Measurements from ENCODE around the gene AADAC. TPM values are rescaled to one million over a fixed set of nuclear protein-coding genes. Genes with fewer than 3 reads are reported as not detected.

Gene AADAC
- polyA plus RNA-seq, 1 of the 3 experiments (the other 2 are of a cell fraction) = 1.2 TPM

DNA sequence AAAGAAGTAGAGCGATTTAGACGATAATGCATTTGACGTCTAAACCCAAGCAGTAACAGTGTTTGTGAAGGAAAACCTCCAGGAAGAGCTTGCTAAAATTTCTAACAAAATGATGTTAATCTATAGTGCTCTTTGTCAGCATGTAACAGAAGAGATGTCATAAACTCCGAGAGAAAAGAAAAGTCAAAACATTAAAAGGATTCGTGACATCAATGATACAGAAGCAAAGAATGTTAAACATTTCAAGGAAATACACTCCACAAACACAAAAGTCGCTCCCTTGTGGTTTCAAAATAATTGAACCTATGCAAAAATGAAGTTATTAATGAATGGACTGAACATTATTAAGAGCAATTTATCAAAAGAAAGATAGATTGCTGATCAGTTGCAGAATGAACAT lies 27.9 kb downstream of the AADAC start (continued):
- TF ChIP-seq, protein P1, sequence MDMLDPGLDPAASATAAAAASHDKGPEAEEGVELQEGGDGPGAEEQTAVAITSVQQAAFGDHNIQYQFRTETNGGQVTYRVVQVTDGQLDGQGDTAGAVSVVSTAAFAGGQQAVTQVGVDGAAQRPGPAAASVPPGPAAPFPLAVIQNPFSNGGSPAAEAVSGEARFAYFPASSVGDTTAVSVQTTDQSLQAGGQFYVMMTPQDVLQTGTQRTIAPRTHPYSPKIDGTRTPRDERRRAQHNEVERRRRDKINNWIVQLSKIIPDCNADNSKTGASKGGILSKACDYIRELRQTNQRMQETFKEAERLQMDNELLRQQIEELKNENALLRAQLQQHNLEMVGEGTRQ (IDR thresholded peaks at IDR 0.05; ENCODE audit: borderline replicate concordance, low read depth, low read length) = no peak
- TF ChIP-seq FOSL2 (IDR thresholded peaks at IDR 0.05; ENCODE audit: borderline replicate concordance, low read depth) = no peak

DNA sequence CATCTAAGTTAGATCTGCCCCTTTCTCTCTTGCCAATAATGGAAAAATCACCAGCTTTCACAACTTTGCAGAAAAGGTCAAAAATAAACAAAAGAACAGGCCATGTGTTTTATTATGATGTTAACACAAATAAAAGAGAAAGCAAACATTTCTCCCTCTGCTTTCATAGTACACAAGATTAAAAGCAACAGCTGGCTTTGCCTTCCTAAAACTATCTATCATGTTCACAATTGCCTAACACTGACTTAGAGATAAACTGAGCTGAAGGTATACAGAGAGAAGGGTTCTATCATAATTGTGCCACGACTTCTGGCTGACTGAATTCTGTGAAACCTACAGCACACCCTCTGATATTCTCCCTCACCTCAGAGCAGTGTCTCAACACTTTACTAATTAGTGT lies 29.4 kb downstream of the AADAC start:
- ChIA-PET CTCF (interaction anchor here (0.9 kb wide), 1 partner anchor 404 kb away, joined by 5 read pairs; no protein-coding TSS in a partner anchor), POLR2A (no interaction called here)
- no peak overlapping the region for H3K4me3 ChIP-seq (ENCODE audit: low read depth in 2 of 2, low read length in 1 of 2)
- no peaks in the 10 kb centered on the region for H3K27me3 ChIP-seq (ENCODE audit: insufficient read depth)
- H3K9me3 ChIP-seq = no peaks in the 10 kb centered on the region
- peaks cover 21% of the 10 kb centered on the region for H3K79me2 ChIP-seq (ENCODE audit: insufficient read depth)
- H2AFZ ChIP-seq (ENCODE audit: low read depth) = no peak overlapping the region
- WGBS (ENCODE audit: low lambda C conversion rate) = 7% methylated on average over 1 of the region's 1 CpG
- H3K4me1 ChIP-seq (ENCODE audit: control insufficient read depth in 1 of 2, insufficient read depth in 2 of 2, low read depth in 1 of 2, low read length in 1 of 2) = peaks cover 0 to 9% of the 10 kb centered on the region in 2 experiments; a peak in 3 of 4 replicates
- no peaks in the 10 kb centered on the region for H4K20me1 ChIP-seq (ENCODE audit: insufficient read depth)
- peak overlapping the region; percentile 23; the same call in 1 of the 2 replicates for H3K9ac ChIP-seq
- H3K4me2 ChIP-seq = 0 out of 2 replicates have a peak overlapping the region, but pooled peaks have one; percentile 11
- no peaks in the 10 kb centered on the region; the same call in 1 of the 2 replicates for H3K9me2 ChIP-seq
- DNase-seq = no peak
- peaks cover 31% of the 10 kb centered on the region for H3F3A ChIP-seq (replicated peaks; ENCODE audit: insufficient read depth)
- peaks cover 0 to 5% of the 10 kb centered on the region in 2 experiments for H3K36me3 ChIP-seq (replicated peaks in 1 of 2; ENCODE audit: control insufficient read depth in 1 of 2, insufficient read depth in 2 of 2, low read length in 1 of 2)
- H3K27ac ChIP-seq (ENCODE audit: low read depth in 2 of 2, low read length in 1 of 2) = peak overlapping the region; percentile 51 to 68; a peak in 3 of 4 replicates
- TF ChIP-seq FOXM1 (IDR thresholded peaks at IDR 0.05; ENCODE audit: low read depth) = no peak
- TF ChIP-seq, protein P2, sequence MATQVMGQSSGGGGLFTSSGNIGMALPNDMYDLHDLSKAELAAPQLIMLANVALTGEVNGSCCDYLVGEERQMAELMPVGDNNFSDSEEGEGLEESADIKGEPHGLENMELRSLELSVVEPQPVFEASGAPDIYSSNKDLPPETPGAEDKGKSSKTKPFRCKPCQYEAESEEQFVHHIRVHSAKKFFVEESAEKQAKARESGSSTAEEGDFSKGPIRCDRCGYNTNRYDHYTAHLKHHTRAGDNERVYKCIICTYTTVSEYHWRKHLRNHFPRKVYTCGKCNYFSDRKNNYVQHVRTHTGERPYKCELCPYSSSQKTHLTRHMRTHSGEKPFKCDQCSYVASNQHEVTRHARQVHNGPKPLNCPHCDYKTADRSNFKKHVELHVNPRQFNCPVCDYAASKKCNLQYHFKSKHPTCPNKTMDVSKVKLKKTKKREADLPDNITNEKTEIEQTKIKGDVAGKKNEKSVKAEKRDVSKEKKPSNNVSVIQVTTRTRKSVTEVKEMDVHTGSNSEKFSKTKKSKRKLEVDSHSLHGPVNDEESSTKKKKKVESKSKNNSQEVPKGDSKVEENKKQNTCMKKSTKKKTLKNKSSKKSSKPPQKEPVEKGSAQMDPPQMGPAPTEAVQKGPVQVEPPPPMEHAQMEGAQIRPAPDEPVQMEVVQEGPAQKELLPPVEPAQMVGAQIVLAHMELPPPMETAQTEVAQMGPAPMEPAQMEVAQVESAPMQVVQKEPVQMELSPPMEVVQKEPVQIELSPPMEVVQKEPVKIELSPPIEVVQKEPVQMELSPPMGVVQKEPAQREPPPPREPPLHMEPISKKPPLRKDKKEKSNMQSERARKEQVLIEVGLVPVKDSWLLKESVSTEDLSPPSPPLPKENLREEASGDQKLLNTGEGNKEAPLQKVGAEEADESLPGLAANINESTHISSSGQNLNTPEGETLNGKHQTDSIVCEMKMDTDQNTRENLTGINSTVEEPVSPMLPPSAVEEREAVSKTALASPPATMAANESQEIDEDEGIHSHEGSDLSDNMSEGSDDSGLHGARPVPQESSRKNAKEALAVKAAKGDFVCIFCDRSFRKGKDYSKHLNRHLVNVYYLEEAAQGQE (IDR thresholded peaks at IDR 0.05; ENCODE audit: low read depth, low read length) = no peak
- TF ChIP-seq GATA2 (CRISPR knock-in tag; IDR thresholded peaks at IDR 0.05) = no peak
- TF ChIP-seq CHD2 (IDR thresholded peaks at IDR 0.05; ENCODE audit: low read length, partially characterized antibody) = no peak
- TF ChIP-seq, protein P1 (IDR thresholded peaks at IDR 0.05; ENCODE audit: borderline replicate concordance, low read depth, low read length) = no peak
- TF ChIP-seq RCOR1 (IDR thresholded peaks at IDR 0.05; ENCODE audit: low read length) = no peak
- no peak for TF ChIP-seq SIN3A (IDR thresholded peaks at IDR 0.05; ENCODE audit: borderline replicate concordance, low read depth, low read length)
- no peak for TF ChIP-seq EP300 (IDR thresholded peaks at IDR 0.05; ENCODE audit: borderline replicate concordance in 1 of 2, low read depth in 1 of 2, low read length in 1 of 2)
- TF ChIP-seq, protein P3, sequence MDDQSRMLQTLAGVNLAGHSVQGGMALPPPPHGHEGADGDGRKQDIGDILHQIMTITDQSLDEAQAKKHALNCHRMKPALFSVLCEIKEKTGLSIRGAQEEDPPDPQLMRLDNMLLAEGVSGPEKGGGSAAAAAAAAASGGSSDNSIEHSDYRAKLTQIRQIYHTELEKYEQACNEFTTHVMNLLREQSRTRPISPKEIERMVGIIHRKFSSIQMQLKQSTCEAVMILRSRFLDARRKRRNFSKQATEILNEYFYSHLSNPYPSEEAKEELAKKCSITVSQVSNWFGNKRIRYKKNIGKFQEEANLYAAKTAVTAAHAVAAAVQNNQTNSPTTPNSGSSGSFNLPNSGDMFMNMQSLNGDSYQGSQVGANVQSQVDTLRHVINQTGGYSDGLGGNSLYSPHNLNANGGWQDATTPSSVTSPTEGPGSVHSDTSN (IDR thresholded peaks at IDR 0.05) = no peak
- no peak for TF ChIP-seq TEAD4 (IDR thresholded peaks at IDR 0.05; ENCODE audit: borderline replicate concordance, insufficient read depth)
- no peak for TF ChIP-seq EZH2phosphoT487 (IDR thresholded peaks at IDR 0.05; ENCODE audit: borderline replicate concordance, low read depth)
- TF ChIP-seq, protein P4, sequence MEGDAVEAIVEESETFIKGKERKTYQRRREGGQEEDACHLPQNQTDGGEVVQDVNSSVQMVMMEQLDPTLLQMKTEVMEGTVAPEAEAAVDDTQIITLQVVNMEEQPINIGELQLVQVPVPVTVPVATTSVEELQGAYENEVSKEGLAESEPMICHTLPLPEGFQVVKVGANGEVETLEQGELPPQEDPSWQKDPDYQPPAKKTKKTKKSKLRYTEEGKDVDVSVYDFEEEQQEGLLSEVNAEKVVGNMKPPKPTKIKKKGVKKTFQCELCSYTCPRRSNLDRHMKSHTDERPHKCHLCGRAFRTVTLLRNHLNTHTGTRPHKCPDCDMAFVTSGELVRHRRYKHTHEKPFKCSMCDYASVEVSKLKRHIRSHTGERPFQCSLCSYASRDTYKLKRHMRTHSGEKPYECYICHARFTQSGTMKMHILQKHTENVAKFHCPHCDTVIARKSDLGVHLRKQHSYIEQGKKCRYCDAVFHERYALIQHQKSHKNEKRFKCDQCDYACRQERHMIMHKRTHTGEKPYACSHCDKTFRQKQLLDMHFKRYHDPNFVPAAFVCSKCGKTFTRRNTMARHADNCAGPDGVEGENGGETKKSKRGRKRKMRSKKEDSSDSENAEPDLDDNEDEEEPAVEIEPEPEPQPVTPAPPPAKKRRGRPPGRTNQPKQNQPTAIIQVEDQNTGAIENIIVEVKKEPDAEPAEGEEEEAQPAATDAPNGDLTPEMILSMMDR (IDR thresholded peaks at IDR 0.05) = no peak
- TF ChIP-seq TAF1 (IDR thresholded peaks at IDR 0.05; ENCODE audit: borderline replicate concordance, low read depth, low read length) = no peak
- no peak for TF ChIP-seq SMC3 (IDR thresholded peaks at IDR 0.05; ENCODE audit: low read depth, low read length)
- no peak for TF ChIP-seq GABPA (IDR thresholded peaks at IDR 0.05; ENCODE audit: low read depth)
- no peak for TF ChIP-seq RAD21 (IDR thresholded peaks at IDR 0.05; ENCODE audit: low read length)

All from SK-N-SH (cell line).